Pancreas (tissue), 10 donors: Measurements from ENCODE around the gene NPVF. TPM values are rescaled to one million over a fixed set of nuclear protein-coding genes. Genes with fewer than 3 reads are reported as not detected.

Experiments used
- ATAC-seq, 4 donors: fragments of 200-7000 bp; cut with Tn5 transposase; one replicate each; pipeline versions ENCODE4 v1.8.0 to v1.9.1; 2020; ENCODE audit warnings: mild to moderate bottlenecking in 4 of 4, moderate library complexity in 4 of 4
- DNase-seq, 6 donors: peaks; one replicate each; pipeline ENCODE4 v3.0.0-alpha.2; 2020
- FAIRE-seq: peaks from 2 replicates; lab custom pipeline; 2012; peaks lifted over from hg19 to GRCh38; lab: Jason Lieb, UNC
- H3K27ac ChIP-seq, 4 donors: fragments of 200-600 bp; sonication (generic); 1 replicate in 3 of 4; 2 replicates in 1 of 4; pipeline versions ENCODE4 v1.5.0 to v1.8.0; 2020
- H3K27me3 ChIP-seq, 4 donors: fragments of 200-600 bp; one replicate each; pipeline ENCODE4 v1.8.0; 2021
- H3K36me3 ChIP-seq, 3 donors: fragments of 200-600 bp; sonication (generic) in 1 of 3; one replicate each; pipeline versions ENCODE4 v1.5.0 to v1.8.0; 2020 to 2021
- H3K4me1 ChIP-seq, 3 donors: fragments of 200-600 bp; one replicate each; pipeline ENCODE4 v1.8.0; 2021
- H3K4me3 ChIP-seq, 4 donors: fragments of 200-600 bp; sonication (generic) in 2 of 4; one replicate each; pipeline versions ENCODE4 v1.5.0 to v1.8.0; 2020 to 2021
- H3K9me3 ChIP-seq, 4 donors: fragments of 200-600 bp; one replicate each; pipeline ENCODE4 v1.8.0; 2021
- CTCF ChIP-seq, 4 donors: fragments of 200-600 bp; sonication (generic) in 3 of 4; IDR thresholded peaks; one replicate each; pipeline versions ENCODE4 v1.5.0 to v1.8.0; 2021; ENCODE audit warnings: antibody characterized with exemption in 4 of 4
- WGBS, 2 donors: extraction: QIAGEN DNeasy Blood & Tissue Kit; methylation state at CpG; one replicate each; pipeline ENCODE4 v1.1.7; 2013; 5-methylcytosine and 5-hydroxymethylcytosine counted together
- intact Hi-C, 3 donors: fragments of 100-400 bp; cut with DNase I; formaldehyde crosslinking; loops; one replicate each; pipeline versions ENCODE4 v1.11.1 to v1.14.2; 2022
- polyA plus RNA-seq, 2 donors: library from polyadenylated mRNA; stranded (reverse); fragments of 200-250 nt; gene quantifications; one replicate each; pipeline ENCODE4 v1.2.3, GENCODE V29; 2013
- total RNA-seq, 6 donors: library from RNA; stranded (reverse); fragmentation: NEBNext Ultra II Directional in 4 of 6; extraction: Animal tissue kit (Norgen Biotek cat#: 25700) in 4 of 6; gene quantifications; one replicate each; pipeline versions ENCODE4 v1.2.1 to v1.2.4, GENCODE V29; 2021 to 2023
- donor health status: healthy with polysubstance abuse.
- donor health status: DM: no; HTN: no; CAD: no; lungs with moderate emphysema.
- donor health status: DM: no; HTN: no; CAD: no.
- donor health status: control.
- donor health status: control.
- donor health status: Bipolar disorder and iron deficiency.
- donor health status: DM: yes; HTN: yes; CAD: no.
- donor health status: DM: no; HTN: no; CAD: no.
- donor health status: DM: no; HTN: no; CAD: no.
- donor health status: DM: yes; HTN: yes; CAD: no.

NPVF gene
- total RNA-seq (not detected), polyA plus RNA-seq (not detected)

GRCh38 chr7:25228386-25228785 is at the start of gene NPVF:
NPVF (minus strand) TSS chr7:25228486; CDS start chr7:25228439, 47 bp downstream.
- H3K4me1 ChIP-seq = no peaks in the 10 kb centered on the region
- FAIRE-seq (no peak), ATAC-seq (no peak), DNase-seq (no peak)
- 70 to 72% methylated on average over 1 of the region's 1 CpG for WGBS, 2 donors
- intact Hi-C loops = no loop called here
- H3K9me3 ChIP-seq = no peaks in the 10 kb centered on the region
- H3K27ac ChIP-seq = no peak within 1 kb of the TSS
- no peak within 1 kb of the TSS for H3K4me3 ChIP-seq
- no peaks in the 10 kb centered on the region for H3K27me3 ChIP-seq
- H3K36me3 ChIP-seq = no peaks in the 10 kb centered on the region
- no peak for TF ChIP-seq CTCF (IDR thresholded peaks at IDR 0.05)

DNA sequence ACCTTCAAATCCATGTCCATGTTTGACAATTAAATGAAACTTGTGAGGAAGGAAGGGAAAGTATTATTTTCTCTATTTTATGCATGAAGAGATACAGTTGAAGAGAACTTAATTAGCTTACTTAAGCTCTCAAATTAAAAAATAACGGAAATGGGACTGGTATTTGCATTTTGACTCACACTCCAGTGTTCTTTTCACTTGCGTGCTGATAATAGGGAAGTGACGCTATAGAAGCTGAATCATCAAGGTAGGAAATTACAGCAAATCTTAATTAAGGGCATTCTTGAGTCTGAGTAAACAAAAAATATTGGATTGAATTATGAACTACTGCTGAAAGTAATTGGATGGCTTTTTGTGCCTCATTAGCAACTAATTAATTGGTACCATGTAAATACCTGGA is 44.0 kb upstream of the NPVF start:
- Histone ChIP-seq H3K27ac (no peak overlapping the region), H3K27me3 (no peaks in the 10 kb centered on the region), H3K9me3 (no peaks in the 10 kb centered on the region), H3K4me3 (no peak overlapping the region), H3K4me1 (no peaks in the 10 kb centered on the region), H3K36me3 (no peaks in the 10 kb centered on the region)
- intact Hi-C loops = no loop called here
- ATAC-seq (no peak), FAIRE-seq (no peak), DNase-seq (no peak)
- 81 to 87% methylated on average over 3 of the region's 3 CpGs for WGBS, 2 donors
- no peak for TF ChIP-seq CTCF (IDR thresholded peaks at IDR 0.05)

- Histone ChIP-seq H3K9me3 (no peaks in the 10 kb centered on the region), H3K27ac (no peak overlapping the region), H3K4me1 (peaks cover 0 to 3% (median 0%) of the 10 kb centered on the region in 3 donors), H3K4me3 (no peak overlapping the region), H3K27me3 (no peaks in the 10 kb centered on the region), H3K36me3 (no peaks in the 10 kb centered on the region)
- intact Hi-C loops = loop anchor here in 1 of 3 donors (5.0 to 10.0 kb wide), 2 partner anchors 129 to 301 kb away; no protein-coding TSS in a partner anchor
- WGBS, 2 donors = 93 to 95% methylated on average over 5 of the region's 5 CpGs
- no peak for TF ChIP-seq CTCF (IDR thresholded peaks at IDR 0.05)
- DNase-seq (no peak), ATAC-seq (no peak), FAIRE-seq (no peak)
These were observed 35.1 kb upstream of the NPVF start for GRCh38 chr7:25263337-25263736.

DNA sequence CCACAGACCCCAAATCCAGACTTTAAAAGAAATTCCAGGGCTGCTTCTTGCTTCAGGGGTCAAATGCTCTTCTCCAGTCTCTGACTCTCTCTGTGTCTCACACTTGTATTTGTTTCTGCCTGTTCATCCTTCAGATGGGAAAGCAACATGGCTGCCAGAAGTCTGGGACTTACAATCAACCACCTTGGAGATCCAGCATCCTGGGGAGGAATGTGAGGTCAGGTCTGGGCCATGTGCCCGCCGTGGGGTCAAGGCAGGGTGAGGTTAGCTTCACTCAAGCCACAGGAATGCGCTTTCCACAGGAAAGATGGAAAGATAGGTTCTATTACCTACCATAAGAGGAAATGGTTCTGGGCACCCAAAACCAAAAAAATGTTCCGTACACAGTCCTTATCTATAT is 34.3 kb upstream of the NPVF start:
- 62 to 63% methylated on average over 4 of the region's 4 CpGs for WGBS, 2 donors
- Histone ChIP-seq H3K36me3 (no peaks in the 10 kb centered on the region), H3K4me3 (no peak overlapping the region), H3K9me3 (no peaks in the 10 kb centered on the region), H3K27me3 (no peaks in the 10 kb centered on the region), H3K4me1 (peaks cover 0 to 3% (median 0%) of the 10 kb centered on the region in 3 donors), H3K27ac (no peak overlapping the region)
- FAIRE-seq = no peak
- intact Hi-C loops = loop anchor here in 1 of 3 donors (5.0 to 10.0 kb wide), 2 partner anchors 130 to 302 kb away; no protein-coding TSS in a partner anchor
- no peak for TF ChIP-seq CTCF (IDR thresholded peaks at IDR 0.05)
- ATAC-seq = no peak
- DNase-seq = no peak

GRCh38 chr7:25261545-25262140 is 33.4 kb upstream of the NPVF start:
- no peak for TF ChIP-seq CTCF (IDR thresholded peaks at IDR 0.05)
- DNase-seq = no peak
- H3K4me1 ChIP-seq = peaks cover 0 to 3% (median 0%) of the 10 kb centered on the region in 3 donors
- no peaks in the 10 kb centered on the region for H3K9me3 ChIP-seq
- WGBS, 2 donors = 83 to 85% methylated on average over 4 of the region's 4 CpGs
- intact Hi-C loops = loop anchor here in 1 of 3 donors (5.0 to 10.0 kb wide), 2 partner anchors 131 to 303 kb away; no protein-coding TSS in a partner anchor
- no peak for FAIRE-seq
- no peak overlapping the region for H3K27ac ChIP-seq
- no peak for ATAC-seq
- no peaks in the 10 kb centered on the region for H3K36me3 ChIP-seq
- H3K4me3 ChIP-seq = no peak overlapping the region
- no peaks in the 10 kb centered on the region for H3K27me3 ChIP-seq
